HK-2 (cell line): ENCODE results near the gene PDE4D.
A peak's percentile ranks its signal among the peaks of the same experiment; 100 is the strongest.

Source experiments
- DNase-seq: peaks from one replicate; pipeline ENCODE4 v3.0.0-alpha.2; 2018; ENCODE audit not compliant: unreplicated experiment

PDE4D gene

GRCh38 chr5:59893429-59894227 is at the start of gene PDE4D:
PDE4D (minus strand) TSS chr5:59893726.
- peak; percentile 24 for DNase-seq

GRCh38 chr5:59937633-59938032 is 44.1 kb upstream of the PDE4D start:
- no peak for DNase-seq

GRCh38 chr5:59923465-59923864 is 29.9 kb upstream of the PDE4D start:
- DNase-seq, result no peak

- no peak for DNase-seq
Measured at GRCh38 chr5:59922220-59922619, 28.7 kb upstream of the PDE4D start.

GRCh38 chr5:59921816-59922215 is 28.3 kb upstream of the PDE4D start:
- DNase-seq, result no peak

- no peak for DNase-seq
Measured at GRCh38 chr5:59919484-59919883, 26.0 kb upstream of the PDE4D start.

- no peak for DNase-seq
Measured at GRCh38 chr5:59917121-59917520, 23.6 kb upstream of the PDE4D start.

- DNase-seq, result no peak
Measured at GRCh38 chr5:59905188-59905587, 11.7 kb upstream of the PDE4D start.

- no peak for DNase-seq
Measured at GRCh38 chr5:59897075-59897474, 3.5 kb upstream of the PDE4D start.

GRCh38 chr5:59891962-59892643 is 1.4 kb downstream of the PDE4D start:
- DNase-seq, result no peak

- DNase-seq, result no peak
Measured at GRCh38 chr5:59887274-59887673, 6.3 kb downstream of the PDE4D start.

- DNase-seq, result no peak
Measured at GRCh38 chr5:59874675-59875074, 18.9 kb downstream of the PDE4D start.

- DNase-seq, result no peak
Measured at GRCh38 chr5:59873113-59873512, 20.4 kb downstream of the PDE4D start.

- DNase-seq, result no peak
Measured at GRCh38 chr5:59866661-59867060, 26.9 kb downstream of the PDE4D start.

- no peak for DNase-seq
Measured at GRCh38 chr5:59864718-59865117, 28.8 kb downstream of the PDE4D start.

GRCh38 chr5:59863777-59864176 is 29.7 kb downstream of the PDE4D start:
- no peak for DNase-seq

GRCh38 chr5:59856358-59856757 is 37.2 kb downstream of the PDE4D start:
- DNase-seq, result no peak

GRCh38 chr5:59850766-59851165 is 42.8 kb downstream of the PDE4D start:
- DNase-seq, result no peak

GRCh38 chr5:59847586-59847985 is 45.9 kb downstream of the PDE4D start:
- DNase-seq, result no peak

- DNase-seq, result no peak
Measured at GRCh38 chr5:59845730-59846129, 47.8 kb downstream of the PDE4D start.

- no peak for DNase-seq
Measured at GRCh38 chr5:59843511-59844213, 49.9 kb downstream of the PDE4D start.

GRCh38 chr5:59842999-59843398 is 50.5 kb downstream of the PDE4D start:
- DNase-seq, result no peak

GRCh38 chr5:59840200-59840601 is 53.3 kb downstream of the PDE4D start:
- DNase-seq, result no peak
